Stimulated activated CD4-positive, alpha-beta T cell treated with anti-CD3 and anti-CD28 coated beads, Interleukin-15, amount 100 ng/mL, for 24 hours (primary cell): Measurements from ENCODE around the gene PABPN1L.

Source experiments
- DNase-seq: peaks from one replicate; pipeline ENCODE4 v3.0.0-alpha.2; 2020

The PABPN1L gene

DNA sequence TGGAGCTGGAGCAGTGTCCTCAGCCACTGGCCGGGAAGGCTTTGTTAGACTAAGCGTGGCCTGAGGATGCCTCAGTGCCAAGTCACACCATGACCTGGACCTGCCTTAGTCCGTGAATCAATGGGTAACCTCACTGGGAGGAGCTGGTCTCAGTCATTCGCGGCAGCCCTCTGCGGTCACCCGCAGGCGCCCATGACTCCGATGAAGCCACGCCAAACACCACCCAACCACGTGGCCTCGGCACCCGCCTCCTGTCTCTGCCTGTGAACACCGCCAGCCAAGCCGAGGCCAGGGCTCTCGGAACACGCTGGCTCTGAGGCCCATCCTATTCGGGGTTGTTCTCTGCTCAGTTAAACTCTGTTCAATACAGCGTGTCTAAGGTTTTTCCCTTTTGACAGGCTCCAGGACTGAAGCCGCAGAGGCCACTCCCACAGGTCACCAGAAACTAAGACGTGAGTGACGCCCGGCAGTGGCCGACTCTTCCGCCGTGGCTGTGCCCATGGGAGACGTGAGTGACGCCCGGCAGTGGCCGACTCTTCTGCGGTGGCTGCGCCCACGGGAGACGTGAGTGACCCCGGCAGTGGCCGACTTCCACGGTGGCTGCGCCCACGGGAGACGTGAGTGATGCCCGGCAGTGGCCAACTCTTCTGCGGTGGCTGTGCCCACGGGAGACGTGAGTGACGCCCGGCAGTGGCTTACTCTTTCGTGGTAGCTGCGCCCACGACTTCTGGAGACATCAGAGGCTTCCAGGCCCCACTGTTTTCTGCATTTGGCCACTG lies 16.8 kb upstream of the PABPN1L start:
- DNase-seq, result no peak

GRCh38 chr16:88882358-88883030 lies 16.0 kb upstream of the PABPN1L start:
- DNase-seq, result no peak

GRCh38 chr16:88881675-88882357 lies 15.4 kb upstream of the PABPN1L start:
- no peak for DNase-seq

DNA sequence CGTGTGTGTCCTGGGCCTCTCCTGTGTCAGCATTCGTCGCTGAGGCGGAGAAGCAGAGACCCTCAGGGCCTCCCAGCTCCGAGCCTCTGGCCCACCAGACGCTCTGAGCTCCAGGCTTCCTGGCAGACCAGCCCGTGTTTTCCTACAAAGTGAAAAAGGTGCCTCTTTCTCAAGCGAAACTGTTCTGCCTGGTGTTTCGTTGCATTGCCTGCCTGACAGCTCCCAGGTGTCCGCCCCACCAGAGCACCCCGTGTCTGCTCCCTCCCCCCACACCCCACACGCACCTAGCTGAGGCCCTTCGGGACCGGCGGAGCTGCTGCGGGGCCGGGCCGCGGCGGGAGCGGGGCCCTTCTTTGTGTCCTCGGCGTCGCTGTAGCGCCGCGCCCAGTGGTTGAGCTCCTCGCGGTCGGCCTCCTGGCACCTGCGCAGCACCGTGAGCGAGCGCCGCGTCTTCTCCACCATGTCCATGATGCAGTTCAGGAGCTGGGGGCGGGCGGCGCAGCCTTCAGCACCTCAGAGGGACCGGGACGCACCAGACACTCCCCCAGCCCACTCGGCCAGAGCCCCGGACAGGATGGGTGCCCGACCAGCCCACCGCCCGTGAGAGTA lies 14.7 kb upstream of the PABPN1L start:
- DNase-seq, result no peak

GRCh38 chr16:88880226-88881006 lies 14.0 kb upstream of the PABPN1L start:
- no peak for DNase-seq

GRCh38 chr16:88879788-88880055 lies 13.3 kb upstream of the PABPN1L start:
- DNase-seq, result no peak

DNA sequence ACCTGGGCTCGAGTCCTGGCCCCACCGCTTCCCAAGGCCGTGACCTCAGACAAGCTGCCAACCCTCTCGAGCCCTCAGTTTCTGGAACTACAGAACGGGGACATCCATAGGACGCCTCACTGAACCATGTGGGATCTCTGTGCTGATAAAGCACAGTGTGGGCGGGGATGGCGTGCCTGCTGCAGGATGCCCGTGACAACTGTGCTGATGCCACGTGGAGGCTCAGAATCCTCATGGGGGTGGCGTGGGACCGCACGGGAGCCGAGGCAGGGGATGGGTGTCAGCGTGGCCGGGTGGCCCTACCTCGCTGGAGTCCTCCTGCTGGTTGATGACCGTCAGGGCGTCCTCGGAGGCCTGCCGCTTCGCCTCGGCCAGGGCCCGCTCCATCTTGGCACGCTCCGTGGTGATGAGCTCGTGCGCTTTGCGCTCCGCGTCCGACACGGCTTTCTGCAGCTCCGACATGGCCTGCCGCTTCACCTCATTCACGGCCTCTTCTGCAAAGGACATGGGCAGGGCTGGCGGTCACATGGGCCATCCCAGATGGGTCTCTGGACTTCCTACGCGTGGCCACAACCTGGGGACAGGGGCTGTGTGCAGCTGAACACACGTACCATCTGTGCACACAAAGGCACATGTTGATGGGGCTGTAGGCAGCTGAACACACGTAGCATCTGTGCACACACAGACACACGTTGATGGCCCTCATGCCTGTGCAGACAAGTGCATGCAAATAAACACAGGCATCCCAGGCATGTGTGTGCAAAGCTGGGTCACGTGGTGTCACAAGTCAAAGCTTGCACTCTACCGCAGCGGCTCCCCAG lies 12.7 kb upstream of the PABPN1L start:
- DNase-seq, result no peak

- no peak for DNase-seq
These were observed 11.9 kb upstream of the PABPN1L start for GRCh38 chr16:88878356-88878755.

- DNase-seq, result no peak
These were observed 11.3 kb upstream of the PABPN1L start for GRCh38 chr16:88877564-88878289.

DNA sequence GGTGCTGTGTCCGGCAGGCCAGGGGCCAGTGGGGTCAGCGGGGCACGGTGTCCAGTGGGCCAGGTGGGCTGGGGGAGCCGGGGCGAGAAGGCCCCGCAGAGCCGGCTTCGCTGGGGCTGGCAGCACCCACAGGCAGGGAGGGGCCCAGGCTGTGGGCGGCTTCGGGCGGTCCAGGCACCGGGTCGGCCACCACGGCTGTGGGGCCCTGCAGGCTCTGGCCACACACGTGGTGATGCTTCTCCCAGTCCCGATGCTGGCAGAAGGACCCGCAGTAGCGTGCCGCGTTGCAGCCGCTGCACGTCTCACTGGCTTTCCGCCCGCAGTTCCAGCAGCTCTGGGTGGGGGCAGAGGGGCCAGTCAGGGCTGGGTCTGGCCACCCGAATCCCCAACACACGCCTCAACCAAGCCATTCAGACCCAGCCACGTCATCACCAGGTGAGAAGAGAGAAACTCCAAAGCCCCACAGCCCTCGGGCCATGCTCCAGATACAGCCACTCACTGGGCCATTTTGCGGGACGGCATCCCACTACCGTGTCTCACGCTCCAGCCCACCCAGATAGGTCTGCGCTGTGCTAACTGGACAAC lies 10.6 kb upstream of the PABPN1L start:
- DNase-seq, result no peak

DNA sequence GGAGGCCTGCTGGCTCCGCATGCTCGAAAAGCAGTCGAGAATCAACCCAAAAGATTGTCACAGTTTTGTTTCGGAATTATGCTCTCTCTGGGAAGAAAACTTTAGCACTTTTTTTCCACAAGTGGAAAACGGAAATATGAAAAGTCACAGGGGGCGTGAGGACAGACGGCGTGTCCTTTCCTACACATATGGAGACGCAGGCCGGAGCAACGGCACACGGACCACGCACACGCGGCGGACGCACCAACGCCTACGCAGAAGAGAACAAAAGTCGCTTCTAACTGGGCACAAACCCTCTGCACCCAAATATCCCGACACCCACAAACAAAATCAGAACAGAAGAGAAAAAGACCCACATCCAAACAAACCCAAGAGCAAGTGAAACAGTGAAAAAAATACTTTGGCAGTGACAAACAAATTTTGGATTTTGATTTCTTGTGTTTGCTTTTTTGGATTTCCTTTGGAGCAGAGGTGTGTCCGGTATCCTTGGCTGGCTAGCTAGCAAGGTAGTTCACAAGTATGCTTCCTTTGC lies 9.3 kb upstream of the PABPN1L start:
- no peak for DNase-seq

- DNase-seq, result no peak
These were observed 8.6 kb upstream of the PABPN1L start for GRCh38 chr16:88874938-88875599.

GRCh38 chr16:88872650-88873331 lies 6.3 kb upstream of the PABPN1L start:
- DNase-seq, result no peak

DNA sequence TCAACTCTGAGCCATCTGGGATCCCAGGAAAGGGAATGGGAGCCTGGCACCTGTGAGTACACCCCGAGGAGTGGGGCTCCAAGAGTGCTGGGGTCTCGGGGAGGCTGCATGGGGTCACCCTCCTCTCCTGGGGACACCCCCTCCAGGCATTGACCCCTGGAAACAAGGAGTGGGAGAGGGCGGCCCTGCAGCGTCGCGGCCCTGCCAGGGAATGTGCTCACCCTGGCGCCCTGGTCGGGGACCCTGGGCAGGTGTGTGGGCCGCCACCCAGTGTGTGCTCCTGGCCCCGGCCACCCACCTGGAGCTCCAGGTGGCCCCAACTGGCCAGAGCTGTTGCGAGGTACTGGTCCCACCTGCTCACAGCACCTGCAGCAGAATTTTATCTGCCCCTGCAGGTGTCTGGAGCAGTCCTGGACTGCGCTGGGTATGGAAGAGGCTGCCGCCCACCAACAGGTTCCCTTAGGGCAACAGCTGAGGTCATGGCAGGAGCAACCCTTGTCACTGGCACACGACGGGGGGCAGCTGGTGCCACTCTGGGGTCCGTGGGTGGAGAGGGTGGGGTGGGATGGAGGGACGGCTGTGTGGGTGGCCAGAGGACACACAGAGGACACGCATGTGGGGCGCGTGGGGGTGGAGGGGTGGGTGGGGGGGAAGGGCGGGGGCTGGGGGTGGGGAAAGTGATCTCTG lies 5.4 kb upstream of the PABPN1L start:
- DNase-seq, result no peak

DNA sequence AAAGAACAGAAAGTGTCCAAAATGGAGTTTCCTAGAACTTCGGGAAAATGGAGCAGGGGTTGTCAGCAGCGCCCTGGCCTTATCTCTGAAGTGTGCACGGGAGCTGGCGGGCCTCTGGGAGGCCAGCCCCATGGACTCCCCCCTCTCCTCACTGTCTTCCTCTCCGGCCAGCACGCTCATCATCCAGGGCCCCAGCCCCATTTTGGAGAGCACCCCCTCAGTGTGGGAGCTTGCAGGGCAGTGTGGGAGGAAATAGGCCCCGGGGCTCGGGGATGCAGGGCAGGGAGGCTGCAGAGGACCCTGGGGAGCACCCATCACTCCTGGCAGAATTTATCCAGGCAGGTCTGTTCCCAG lies 4.9 kb upstream of the PABPN1L start:
- DNase-seq, result no peak

- DNase-seq, result no peak
These were observed 4.3 kb upstream of the PABPN1L start for GRCh38 chr16:88870608-88871348.

DNA sequence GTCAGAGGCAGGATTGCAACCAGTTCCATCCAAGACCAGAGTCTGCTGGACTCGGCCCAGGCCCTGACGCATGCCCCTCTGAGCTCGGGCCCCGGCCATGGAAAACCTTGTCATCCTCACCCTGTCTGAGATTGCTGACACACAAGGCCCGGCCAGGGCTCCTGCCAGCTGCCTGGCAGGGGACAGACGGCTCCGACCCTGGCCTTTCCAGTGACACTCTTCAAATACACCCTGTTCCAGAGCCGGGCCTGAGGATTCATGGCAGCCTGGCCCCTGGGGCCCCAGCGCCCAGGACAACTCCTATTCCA lies 3.2 kb upstream of the PABPN1L start:
- no peak for DNase-seq

DNA sequence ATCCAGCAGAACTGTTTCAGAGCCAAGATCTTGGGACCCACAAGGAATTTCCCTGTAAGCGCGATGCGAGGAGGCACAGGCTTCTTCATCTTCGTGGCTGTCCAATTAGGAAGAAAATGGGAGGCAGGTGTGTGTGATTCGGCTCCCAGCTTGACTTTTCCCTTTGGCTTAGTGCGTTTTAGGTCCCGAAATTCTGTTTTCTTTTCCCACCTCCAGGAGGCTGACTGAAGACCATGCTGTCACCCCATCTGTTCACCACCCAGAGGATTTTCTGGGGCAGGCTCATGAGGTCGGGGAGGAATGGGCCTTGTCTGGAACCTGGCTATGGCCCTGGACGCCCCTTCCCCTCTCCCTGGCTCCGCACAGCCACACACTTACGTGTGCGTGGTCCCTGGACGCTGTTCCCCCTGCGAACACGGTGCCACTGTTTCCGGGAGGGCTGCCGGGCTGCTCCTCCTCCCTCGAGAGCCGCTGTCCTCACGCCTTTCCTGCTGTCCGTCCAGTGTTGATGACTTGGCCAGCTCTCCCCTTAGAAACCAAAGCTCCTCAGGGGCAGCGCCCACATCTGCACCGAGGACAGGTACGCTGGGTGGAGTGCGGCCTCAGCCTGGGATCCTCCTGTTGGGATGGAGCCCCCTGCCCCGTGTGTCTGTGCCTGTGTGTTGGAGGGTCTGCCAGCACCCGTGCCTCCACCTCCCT lies 2.7 kb upstream of the PABPN1L start:
- no peak for DNase-seq
